AML-193 (cell line): ENCODE measurements around the gene ABL1.
"Not testable (repeated sequence)": the region's sequence is repeated elsewhere in the genome, so short reads cannot be mapped to it uniquely, and the experiment has no call there.

Experiments
- DNase-seq, 2 experiments: peaks; one replicate each; lab custom pipeline; 2025; lab: John Stamatoyannopoulos, UW

ABL1 gene

GRCh38 chr9:130834371-130835336 is at the start of gene ABL1:
TSS of gene ABL1 (plus strand) at chr9:130835254. CDS start at chr9:130835447, 193 bp downstream.
- peak; percentile 77 to 79 for DNase-seq

GRCh38 chr9:130785940-130786508 is 49.0 kb upstream of the ABL1 start:
- DNase-seq: no peak

- DNase-seq: no peak
These were observed 48.5 kb upstream of the ABL1 start for GRCh38 chr9:130786526-130786925.

- no peak for DNase-seq
These were observed 45.0 kb upstream of the ABL1 start for GRCh38 chr9:130789747-130790672.

- no peak for DNase-seq
These were observed 43.7 kb upstream of the ABL1 start for GRCh38 chr9:130791303-130791894.

- DNase-seq: no peak
These were observed 41.5 kb upstream of the ABL1 start for GRCh38 chr9:130793589-130793988.

GRCh38 chr9:130794021-130794420 is 41.0 kb upstream of the ABL1 start:
- not testable (repeated sequence) for DNase-seq

GRCh38 chr9:130794423-130794822 is 40.6 kb upstream of the ABL1 start:
- DNase-seq: not testable (repeated sequence)

GRCh38 chr9:130794923-130795495 is 40.0 kb upstream of the ABL1 start:
- DNase-seq: no peak

- not testable (repeated sequence) for DNase-seq
These were observed 31.9 kb upstream of the ABL1 start for GRCh38 chr9:130803116-130803515.

GRCh38 chr9:130805510-130806326 is 29.3 kb upstream of the ABL1 start:
- DNase-seq: peak in 1 of 2 experiments; percentile 14

GRCh38 chr9:130806327-130806716 is 28.7 kb upstream of the ABL1 start:
- DNase-seq: no peak

GRCh38 chr9:130810609-130811136 is 24.4 kb upstream of the ABL1 start:
- no peak for DNase-seq

- no peak for DNase-seq
These were observed 19.7 kb upstream of the ABL1 start for GRCh38 chr9:130815242-130815808.

GRCh38 chr9:130817914-130818313 is 17.1 kb upstream of the ABL1 start:
- DNase-seq: no peak

GRCh38 chr9:130820135-130820738 is 14.8 kb upstream of the ABL1 start:
- DNase-seq: no peak

GRCh38 chr9:130823435-130823834 is 11.6 kb upstream of the ABL1 start:
- DNase-seq: no peak

GRCh38 chr9:130824079-130824478 is 11.0 kb upstream of the ABL1 start:
- DNase-seq: no peak

GRCh38 chr9:130824643-130825350 is 10.3 kb upstream of the ABL1 start:
- DNase-seq: no peak
